Measurements from ENCODE around the gene GRK3. TPM values are rescaled to one million over a fixed set of nuclear protein-coding genes. Genes with fewer than 3 reads are reported as not detected.

GRK3 gene
- total and polyA plus RNA-seq, 2 of the 4 experiments (the other 2 are of a cell fraction) = 0.58 to 1.6 TPM

- no TSS peak for BruUV-seq (replicated peaks)
- H4K20me1 ChIP-seq (ENCODE audit: insufficient read depth, low read length) = no peaks in the 10 kb centered on the region
- intact Hi-C loops (cut with micrococcal nuclease) = no loop called here
- no peak overlapping the region for H3K4me2 ChIP-seq (ENCODE audit: low read depth, low read length)
- no peaks in the 10 kb centered on the region for H3K79me1 ChIP-seq (ENCODE audit: low read depth in 1 of 2, low read length in 2 of 2)
- H3K9ac ChIP-seq (ENCODE audit: low read depth, low read length) = no peak overlapping the region
- no peak overlapping the region for H3K14ac ChIP-seq (replicated peaks; ENCODE audit: low read depth, low read length)
- TF ChIP-seq ELK1 (IDR thresholded peaks at IDR 0.05; ENCODE audit: borderline replicate concordance, low read depth, low read length) (no peak), RFX5 (IDR thresholded peaks at IDR 0.05; ENCODE audit: low read depth, low read length) (no peak), SMC3 (IDR thresholded peaks at IDR 0.05; ENCODE audit: low read depth, low read length) (no peak), MXI1 (IDR thresholded peaks at IDR 0.05; ENCODE audit: borderline replicate concordance, low read depth, low read length) (no peak), POLR2A (IDR thresholded peaks at IDR 0.05; ENCODE audit: low read depth, low read length) (no peak), NFE2L2 (IDR thresholded peaks at IDR 0.05; ENCODE audit: low read depth, low read length) (no peak), FOS (IDR thresholded peaks at IDR 0.05; ENCODE audit: low read depth, low read length) (no peak), USF2 (IDR thresholded peaks at IDR 0.05; ENCODE audit: low read depth, low read length) (no peak), MAZ (IDR thresholded peaks at IDR 0.05; ENCODE audit: borderline replicate concordance, low read depth, low read length) (no peak), RCOR1 (IDR thresholded peaks at IDR 0.05; ENCODE audit: insufficient replicate concordance, low read length) (no peak), CHD1 (IDR thresholded peaks at IDR 0.05; ENCODE audit: low read depth, low read length) (no peak), BHLHE40 (IDR thresholded peaks at IDR 0.05; ENCODE audit: low read depth, low read length) (no peak), RAD21 (IDR thresholded peaks at IDR 0.05; ENCODE audit: low read length) (no peak), MAFK (IDR thresholded peaks at IDR 0.05; ENCODE audit: low read depth, low read length) (no peak), CTCF (conservative IDR thresholded peaks at IDR 0.05; ENCODE audit: low read depth, low read length) (no peak), CEBPB (IDR thresholded peaks at IDR 0.05; ENCODE audit: low read depth, low read length) (no peak)
- no peak overlapping the region for H3K4ac ChIP-seq (ENCODE audit: low read depth, low read length)
- no peak overlapping the region for H3K4me3 ChIP-seq (ENCODE audit: insufficient read depth, low read depth, low read length)
- ATAC-seq (ENCODE audit: low read depth) = no peak
- H2BK20ac ChIP-seq (ENCODE audit: low read depth, low read length) = no peak overlapping the region
- no peak overlapping the region for H3K56ac ChIP-seq (ENCODE audit: extremely low read depth, insufficient read depth, low read length)
- no peak overlapping the region for H2BK5ac ChIP-seq (ENCODE audit: low read depth, low read length, poor library complexity, severe bottlenecking)
- H4K5ac ChIP-seq (ENCODE audit: low read depth, low read length) = no peak overlapping the region
- 0 out of 2 replicates have a peak, but pooled peaks cover 5% of the 10 kb centered on the region for H3K9me1 ChIP-seq (ENCODE audit: insufficient read depth, low read length)
- ChIA-PET CTCF (no interaction called here), POLR2A (ENCODE audit: unreplicated experiment) (no interaction called here)
- dilution Hi-C loops (cut with HindIII; ENCODE audit: low sequenced_read_pairs, unreplicated experiment) = no loop called here
- WGBS, 2 experiments (ENCODE audit: extremely low coverage in 2 of 2, insufficient read length in 1 of 2) = 79% methylated on average over 6 of the region's 8 CpGs; no CpG with 5 or more reads in 1 of the 2 experiments
- in situ Hi-C loops (cut with MboI; ENCODE audit: low sequenced_read_pairs) = no loop called here
- no peak overlapping the region for H2AK5ac ChIP-seq (ENCODE audit: low read depth, low read length)
- H3K27ac ChIP-seq (ENCODE audit: insufficient read depth, low read length) = no peak overlapping the region
- no peak for DNase-seq
- no peaks in the 10 kb centered on the region for H3K4me1 ChIP-seq (ENCODE audit: control insufficient read depth, insufficient read depth, low read length)
- H4K91ac ChIP-seq (ENCODE audit: insufficient read depth, low read depth, low read length) = no peak overlapping the region
- peaks cover 2% of the 10 kb centered on the region; the same call in 1 of the 2 replicates for H3K9me3 ChIP-seq (ENCODE audit: control insufficient read depth, insufficient read depth, low read length)
- H2BK15ac ChIP-seq (ENCODE audit: low read depth, low read length) = no peak overlapping the region
- H2AK9ac ChIP-seq (replicated peaks; ENCODE audit: low read depth, low read length, poor library complexity) = no peak overlapping the region
- no peaks in the 10 kb centered on the region for H3K36me3 ChIP-seq (ENCODE audit: control insufficient read depth, insufficient read depth, low read length)
- H3K27me3 ChIP-seq (ENCODE audit: control insufficient read depth, insufficient read depth, low read length) = no peaks in the 10 kb centered on the region
- H4K8ac ChIP-seq (ENCODE audit: low read depth in 2 of 2, low read length in 2 of 2) = no peak overlapping the region
- H3K18ac ChIP-seq (ENCODE audit: low read depth, low read length) = no peak overlapping the region
- no peak overlapping the region for H2AFZ ChIP-seq (replicated peaks; ENCODE audit: low read length, poor library complexity)
- no peak overlapping the region for H2BK120ac ChIP-seq (ENCODE audit: low read depth, low read length)
- H3K23ac ChIP-seq (ENCODE audit: low read depth, low read length) = no peak overlapping the region
These were observed 193.8 kb downstream of the GRK3 start for GRCh38 chr22:25758316-25758715.

Data from IMR-90 (cell line).